ENCODE measurements around the gene INTS11. TPM values are rescaled to one million over a fixed set of nuclear protein-coding genes. Genes with fewer than 3 reads are reported as not detected.
A peak's percentile ranks its signal among the peaks of the same experiment; 100 is the strongest.

The INTS11 gene
- polyA plus RNA-seq, 3 donors: 46.2 to 154 (median 49.6) TPM

DNA sequence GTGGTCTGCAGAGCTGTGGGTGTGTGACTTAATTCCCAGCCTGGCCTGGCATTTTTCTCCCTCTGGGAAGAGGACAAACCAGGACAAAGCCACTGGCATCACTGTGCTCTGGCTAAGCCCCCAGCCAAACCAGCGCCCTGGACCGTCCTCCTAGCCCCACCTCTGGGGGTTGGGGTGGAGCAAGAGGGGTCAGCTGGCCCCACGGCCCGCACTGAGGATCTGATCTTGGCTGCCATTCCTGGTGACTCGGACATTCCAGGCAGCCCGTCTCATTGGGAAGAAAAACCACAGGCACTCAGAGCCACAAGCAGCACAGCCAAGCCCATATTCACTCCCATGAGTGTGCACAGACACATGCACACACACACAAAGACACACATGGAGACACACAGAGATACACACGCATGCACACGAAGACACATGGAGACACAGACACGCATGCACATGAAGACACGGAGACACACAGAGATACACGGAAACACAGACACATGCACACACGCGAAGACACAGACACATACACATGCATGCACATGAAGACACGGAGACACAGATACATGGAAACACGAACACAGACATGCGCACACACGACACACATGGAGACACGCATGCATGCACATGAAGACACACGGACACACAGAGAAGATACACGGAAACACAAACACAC lies 36.2 kb upstream of the INTS11 start:
- H3K4me1 Mint-ChIP-seq: peaks cover 5% of the 10 kb centered on the region
- Histone ChIP-seq H2AFZ (ENCODE audit: insufficient read depth, low read depth, low read length, poor library complexity, severe bottlenecking) (no peak overlapping the region), H3K9me3 (replicated peaks in 1 of 2; ENCODE audit: control insufficient read depth in 1 of 2, insufficient read depth in 1 of 2, low read length in 2 of 2) (no peaks in the 10 kb centered on the region), H3K79me2 (ENCODE audit: insufficient read depth, low read length) (no peaks in the 10 kb centered on the region), H3K4me2 (replicated peaks; ENCODE audit: extremely low read depth, low read length, poor library complexity, severe bottlenecking) (no peak overlapping the region), H3K27ac (ENCODE audit: low read depth in 1 of 2, low read length in 2 of 2) (no peak overlapping the region), H3K27me3 (ENCODE audit: control insufficient read depth in 2 of 2, insufficient read depth in 2 of 2, low read length in 2 of 2) (peaks cover 0 to 58% of the 10 kb centered on the region in 2 donors), H3K9ac (ENCODE audit: insufficient read depth, low read length, poor library complexity, severe bottlenecking) (no peak overlapping the region), H3K4me1 (ENCODE audit: control insufficient read depth in 1 of 2, insufficient read depth in 2 of 2, low read length in 2 of 2) (no peaks in the 10 kb centered on the region), H3K36me3 (replicated peaks in 1 of 2; ENCODE audit: control insufficient read depth in 1 of 2, insufficient read depth in 2 of 2, low read length in 2 of 2) (no peaks in the 10 kb centered on the region), H3K4me3 (replicated peaks in 1 of 3; ENCODE audit: low read depth in 2 of 3, low read length in 3 of 3) (no peak overlapping the region), H4K20me1 (ENCODE audit: insufficient read depth, low read length) (no peaks in the 10 kb centered on the region)
- H3K9me3 Mint-ChIP-seq: peaks cover 0 to 5% (median 2%) of the 10 kb centered on the region in 7 donors
- DNase-seq: no peak
- H3K36me3 Mint-ChIP-seq: no peaks in the 10 kb centered on the region
- TF ChIP-seq, protein P1, sequence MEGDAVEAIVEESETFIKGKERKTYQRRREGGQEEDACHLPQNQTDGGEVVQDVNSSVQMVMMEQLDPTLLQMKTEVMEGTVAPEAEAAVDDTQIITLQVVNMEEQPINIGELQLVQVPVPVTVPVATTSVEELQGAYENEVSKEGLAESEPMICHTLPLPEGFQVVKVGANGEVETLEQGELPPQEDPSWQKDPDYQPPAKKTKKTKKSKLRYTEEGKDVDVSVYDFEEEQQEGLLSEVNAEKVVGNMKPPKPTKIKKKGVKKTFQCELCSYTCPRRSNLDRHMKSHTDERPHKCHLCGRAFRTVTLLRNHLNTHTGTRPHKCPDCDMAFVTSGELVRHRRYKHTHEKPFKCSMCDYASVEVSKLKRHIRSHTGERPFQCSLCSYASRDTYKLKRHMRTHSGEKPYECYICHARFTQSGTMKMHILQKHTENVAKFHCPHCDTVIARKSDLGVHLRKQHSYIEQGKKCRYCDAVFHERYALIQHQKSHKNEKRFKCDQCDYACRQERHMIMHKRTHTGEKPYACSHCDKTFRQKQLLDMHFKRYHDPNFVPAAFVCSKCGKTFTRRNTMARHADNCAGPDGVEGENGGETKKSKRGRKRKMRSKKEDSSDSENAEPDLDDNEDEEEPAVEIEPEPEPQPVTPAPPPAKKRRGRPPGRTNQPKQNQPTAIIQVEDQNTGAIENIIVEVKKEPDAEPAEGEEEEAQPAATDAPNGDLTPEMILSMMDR (IDR thresholded peaks at IDR 0.05): no peak
- peaks cover 55 to 84% (median 65%) of the 10 kb centered on the region in 3 donors for H3K27me3 Mint-ChIP-seq (ENCODE audit: low read depth in 3 of 3)
- intact Hi-C loops (cut with micrococcal nuclease): no loop called here
- H3K27ac Mint-ChIP-seq: no peak overlapping the region
- peak overlapping the region in 1 of 2 donors; percentile 54 for H3K4me3 Mint-ChIP-seq
- WGBS (ENCODE audit: insufficient coverage): 81% methylated on average over 19 of the region's 20 CpGs

DNA sequence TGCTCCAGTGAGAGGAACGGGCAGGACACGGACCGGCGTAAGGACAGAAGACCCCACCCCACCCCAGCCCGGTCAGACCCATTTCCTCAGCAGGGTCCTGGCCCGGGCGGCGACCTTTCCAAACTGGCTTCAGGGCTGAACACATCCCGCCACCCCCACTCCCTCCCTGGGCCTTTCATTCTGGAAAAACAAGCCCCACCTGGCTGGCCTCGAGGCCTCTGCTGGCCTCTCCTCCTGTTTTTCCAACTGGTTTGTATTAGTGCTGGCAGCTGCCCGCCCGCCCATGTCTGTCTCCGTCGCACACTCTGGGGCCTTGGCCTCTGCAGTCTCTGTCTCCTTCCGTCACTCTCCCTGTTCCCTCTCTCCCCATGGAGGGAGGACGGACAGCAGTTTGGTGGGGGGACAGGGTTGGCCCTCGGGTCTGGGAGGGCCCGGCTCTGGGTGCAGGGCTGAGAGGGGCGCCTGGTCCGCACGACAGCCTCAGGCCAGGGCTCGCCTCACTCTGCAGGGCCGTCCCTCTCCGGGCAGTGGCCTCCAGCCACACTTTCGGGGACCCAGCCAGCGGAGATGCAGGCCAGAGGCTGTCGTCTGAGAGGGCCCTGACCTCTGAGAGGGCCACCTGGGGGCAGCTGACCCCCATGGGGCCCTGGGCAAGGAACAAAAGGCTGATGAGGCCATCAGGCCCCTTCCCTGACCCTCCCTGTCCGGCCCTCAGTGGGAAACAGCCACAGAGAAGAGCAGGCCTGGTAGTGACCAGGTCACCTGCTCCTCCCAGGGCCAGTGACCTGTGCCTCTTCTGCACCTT lies 35.4 kb upstream of the INTS11 start:
- TF ChIP-seq, protein P1 (IDR thresholded peaks at IDR 0.05): no peak
- DNase-seq: no peak
- Histone ChIP-seq H3K27ac (ENCODE audit: low read depth in 1 of 2, low read length in 2 of 2) (no peak overlapping the region), H3K27me3 (ENCODE audit: control insufficient read depth in 2 of 2, insufficient read depth in 2 of 2, low read length in 2 of 2) (peaks cover 0 to 58% of the 10 kb centered on the region in 2 donors), H3K4me1 (ENCODE audit: control insufficient read depth in 1 of 2, insufficient read depth in 2 of 2, low read length in 2 of 2) (no peaks in the 10 kb centered on the region), H3K4me3 (replicated peaks in 1 of 3; ENCODE audit: low read depth in 2 of 3, low read length in 3 of 3) (no peak overlapping the region), H3K9ac (ENCODE audit: insufficient read depth, low read length, poor library complexity, severe bottlenecking) (no peak overlapping the region), H4K20me1 (ENCODE audit: insufficient read depth, low read length) (no peaks in the 10 kb centered on the region), H3K9me3 (replicated peaks in 1 of 2; ENCODE audit: control insufficient read depth in 1 of 2, insufficient read depth in 1 of 2, low read length in 2 of 2) (no peaks in the 10 kb centered on the region), H3K79me2 (ENCODE audit: insufficient read depth, low read length) (no peaks in the 10 kb centered on the region), H2AFZ (ENCODE audit: insufficient read depth, low read depth, low read length, poor library complexity, severe bottlenecking) (no peak overlapping the region), H3K36me3 (replicated peaks in 1 of 2; ENCODE audit: control insufficient read depth in 1 of 2, insufficient read depth in 2 of 2, low read length in 2 of 2) (no peaks in the 10 kb centered on the region), H3K4me2 (replicated peaks; ENCODE audit: extremely low read depth, low read length, poor library complexity, severe bottlenecking) (no peak overlapping the region)
- Mint-ChIP-seq H3K4me1 (peaks cover 5% of the 10 kb centered on the region), H3K36me3 (no peaks in the 10 kb centered on the region), H3K27me3 (ENCODE audit: low read depth in 3 of 3) (peaks cover 55 to 90% (median 65%) of the 10 kb centered on the region in 3 donors), H3K4me3 (peak overlapping the region in 1 of 2 donors; percentile 62), H3K27ac (no peak overlapping the region), H3K9me3 (peaks cover 0 to 5% (median 2%) of the 10 kb centered on the region in 7 donors)
- WGBS (ENCODE audit: insufficient coverage): 79% methylated on average over 20 of the region's 28 CpGs
- intact Hi-C loops (cut with micrococcal nuclease): no loop called here
